Kidney (tissue), 14 donors: Measurements from ENCODE around the gene ISCU. TPM values are rescaled to one million over a fixed set of nuclear protein-coding genes. Genes with fewer than 3 reads are reported as not detected.

Experiments
- DNase-seq, 5 donors: peaks; one replicate each; pipeline ENCODE4 v3.0.0-alpha.2; 2013 to 2020
- FAIRE-seq: peaks from 2 replicates; lab custom pipeline; 2012; peaks lifted over from hg19 to GRCh38; lab: Jason Lieb, UNC
- H3K27ac ChIP-seq, 2 donors: one replicate each; pipeline ENCODE4 v1.7.0; 2013; ENCODE audit warnings: low read depth in 2 of 2, low read length in 2 of 2, inconsistent platforms in 1 of 2
- H3K27me3 ChIP-seq: one replicate; pipeline ENCODE4 v1.7.1; 2013; ENCODE audit warnings: low read length, inconsistent platforms; ENCODE audit not compliant: control insufficient read depth, insufficient read depth
- H3K36me3 ChIP-seq, 3 donors: one replicate each; pipeline versions ENCODE4 v1.7.0 to v1.7.1; 2013; ENCODE audit warnings: low read length in 3 of 3, control low read depth in 1 of 3, inconsistent platforms in 1 of 3; ENCODE audit not compliant: insufficient read depth in 3 of 3, control insufficient read depth in 2 of 3
- H3K4me1 ChIP-seq, 3 donors: one replicate each; pipeline versions ENCODE4 v1.7.0 to v1.7.1; 2013; ENCODE audit warnings: low read length in 3 of 3, inconsistent platforms in 1 of 3, low read depth in 1 of 3; ENCODE audit not compliant: control insufficient read depth in 2 of 3, insufficient read depth in 2 of 3
- H3K4me3 ChIP-seq, 3 donors: one replicate each; pipeline versions ENCODE4 v1.7.0 to v1.8.1; 2013; ENCODE audit warnings: low read length in 3 of 3, control low read depth in 1 of 3, inconsistent platforms in 1 of 3
- H3K9ac ChIP-seq, 3 donors: one replicate each; pipeline versions ENCODE4 v1.7.0 to v1.7.1; 2013; ENCODE audit warnings: low read length in 3 of 3, control low read depth in 1 of 3, inconsistent platforms in 1 of 3
- H3K9me3 ChIP-seq, 3 donors: one replicate each; pipeline versions ENCODE4 v1.7.0 to v1.7.1; 2013; ENCODE audit warnings: low read length in 3 of 3, control low read depth in 1 of 3, inconsistent platforms in 1 of 3; ENCODE audit not compliant: control insufficient read depth in 2 of 3, insufficient read depth in 1 of 3
- CTCF ChIP-seq: IDR thresholded peaks from 3 replicates; pipeline ENCODE4 v1.5.1; 2012; ENCODE audit warnings: mild to moderate bottlenecking, moderate library complexity, borderline replicate concordance; ENCODE audit not compliant: insufficient read depth; ENCODE audit errors: extremely low read depth
- intact Hi-C: fragments of 100-400 bp; cut with DNase I; formaldehyde crosslinking; loops from one replicate; pipeline ENCODE4 v1.11.1; 2022
- polyA plus RNA-seq: library from polyadenylated mRNA; stranded (reverse); fragments of 350-450 nt; fragmentation: Illumina TruSeq; extraction: RNeasy Lipid Tissue Mini Kit (QIAGEN cat#74804); gene quantifications from one replicate; pipeline ENCODE4 v1.2.3, GENCODE V29; 2014; ENCODE audit warnings: low read depth, low replicate concordance; ENCODE audit not compliant: insufficient read depth
- total RNA-seq: library from RNA; stranded (reverse); fragmentation: NEBNext Ultra II Directional; extraction: Animal tissue kit (Norgen Biotek cat#: 25700); gene quantifications from one replicate; pipeline ENCODE4 v1.2.1, GENCODE V29; 2021
- donor health status: control.
- donor health status: control.
- donor health status: control.
- donor health status: control.
- donor health status: control.
- donor health status: DM: yes; HTN: yes; CAD: no.
- donor health status: Normal renal cell carcinoma (clear cell type).

The ISCU gene
- total and polyA plus RNA-seq, 2 donors from 2014 or later, result 183 to 511 TPM

DNA sequence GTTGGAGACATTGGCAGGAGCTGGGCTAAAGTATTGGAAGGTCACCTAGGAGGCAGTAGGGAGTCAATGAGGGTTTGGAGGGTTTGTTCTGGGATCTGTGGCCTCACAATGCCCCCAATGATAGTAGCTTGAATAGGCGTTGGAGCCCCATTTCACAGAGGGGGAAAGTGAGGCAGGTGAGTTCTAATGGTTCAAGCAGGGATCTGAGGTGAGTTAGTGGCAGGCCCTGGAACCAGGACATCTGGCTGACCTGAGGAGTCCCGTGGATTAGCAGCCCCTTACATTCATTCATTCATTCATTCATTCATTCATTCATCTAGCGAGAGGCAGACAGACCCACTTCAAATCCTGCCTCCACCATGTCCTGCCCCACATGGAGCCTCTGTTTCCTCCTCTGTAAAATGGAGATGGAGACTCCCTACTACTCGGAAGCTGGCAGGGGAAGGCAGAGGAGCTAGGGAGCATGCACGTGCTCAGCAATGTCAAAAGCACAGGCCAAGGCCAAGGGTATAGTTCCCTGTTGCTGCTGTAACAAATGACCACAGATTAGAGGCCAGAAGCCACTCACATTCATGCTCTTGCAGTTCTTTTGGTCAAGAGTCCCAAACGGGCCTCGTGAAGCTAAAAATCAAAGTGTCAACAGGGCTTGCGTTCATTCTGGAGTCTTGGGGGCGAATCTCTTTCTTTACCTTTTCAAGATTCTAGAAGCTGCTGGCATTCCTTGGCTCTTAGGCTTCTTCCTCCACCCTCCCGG is 37.7 kb downstream of the ISCU start:
- Histone ChIP-seq H3K27ac (no peak overlapping the region), H3K9me3 (no peaks in the 10 kb centered on the region), H3K9ac (no peak overlapping the region), H3K4me1 (no peaks in the 10 kb centered on the region), H3K27me3 (no peaks in the 10 kb centered on the region), H3K36me3 (no peaks in the 10 kb centered on the region), H3K4me3 (no peak overlapping the region)
- DNase-seq (no peak), FAIRE-seq (no peak)
- intact Hi-C loops, result no loop called here
- no peak for TF ChIP-seq CTCF

- intact Hi-C loops, result no loop called here
- no peaks in the 10 kb centered on the region for H3K27me3 ChIP-seq
- FAIRE-seq (no peak), DNase-seq (no peak)
- H3K9ac ChIP-seq, result no peak overlapping the region
- TF ChIP-seq CTCF, result no peak
- H3K4me1 ChIP-seq, result no peaks in the 10 kb centered on the region
- H3K27ac ChIP-seq, result no peak overlapping the region
- no peaks in the 10 kb centered on the region for H3K36me3 ChIP-seq
- H3K9me3 ChIP-seq, result no peaks in the 10 kb centered on the region
- no peak overlapping the region for H3K4me3 ChIP-seq
These were observed 38.3 kb downstream of the ISCU start for GRCh38 chr12:108600702-108601007.

DNA sequence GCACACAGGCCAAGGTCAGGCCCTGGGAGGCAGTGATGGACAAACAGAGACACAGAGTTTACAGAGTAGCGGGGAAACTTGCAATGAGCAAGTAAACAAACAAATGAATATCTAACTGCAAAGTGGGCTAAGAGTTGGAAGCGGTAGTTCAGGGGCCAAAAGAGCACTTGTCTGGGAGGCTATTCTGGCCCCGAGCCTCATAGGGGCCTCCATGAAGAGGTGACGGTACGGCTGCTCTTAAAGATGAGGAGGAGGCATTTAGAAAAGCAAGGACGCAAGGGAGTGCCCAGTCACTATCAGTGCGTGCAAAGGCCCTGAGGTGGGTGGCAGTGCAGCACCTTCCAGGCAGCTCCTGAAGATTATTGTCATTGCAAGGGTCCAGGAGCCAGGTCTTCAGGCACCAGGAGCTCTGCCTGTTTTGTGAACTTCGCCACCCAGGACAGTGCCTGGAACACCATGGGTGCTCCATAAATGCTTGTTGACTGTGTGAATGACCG is 39.9 kb downstream of the ISCU start:
- no peaks in the 10 kb centered on the region for H3K27me3 ChIP-seq
- no peak for FAIRE-seq
- TF ChIP-seq CTCF, result no peak
- no peaks in the 10 kb centered on the region for H3K4me1 ChIP-seq
- H3K36me3 ChIP-seq, result no peaks in the 10 kb centered on the region
- no peak overlapping the region for H3K4me3 ChIP-seq
- no peak for DNase-seq
- intact Hi-C loops, result no loop called here
- no peak overlapping the region for H3K9ac ChIP-seq
- no peak overlapping the region for H3K27ac ChIP-seq
- no peaks in the 10 kb centered on the region for H3K9me3 ChIP-seq
